ENCODE data around the gene TOX2. TPM values are rescaled to one million over a fixed set of nuclear protein-coding genes. Genes with fewer than 3 reads are reported as not detected.

TOX2 gene
- total and polyA plus RNA-seq, 2 of the 4 experiments (the other 2 are of a cell fraction): 1.3 to 17.5 TPM

DNA sequence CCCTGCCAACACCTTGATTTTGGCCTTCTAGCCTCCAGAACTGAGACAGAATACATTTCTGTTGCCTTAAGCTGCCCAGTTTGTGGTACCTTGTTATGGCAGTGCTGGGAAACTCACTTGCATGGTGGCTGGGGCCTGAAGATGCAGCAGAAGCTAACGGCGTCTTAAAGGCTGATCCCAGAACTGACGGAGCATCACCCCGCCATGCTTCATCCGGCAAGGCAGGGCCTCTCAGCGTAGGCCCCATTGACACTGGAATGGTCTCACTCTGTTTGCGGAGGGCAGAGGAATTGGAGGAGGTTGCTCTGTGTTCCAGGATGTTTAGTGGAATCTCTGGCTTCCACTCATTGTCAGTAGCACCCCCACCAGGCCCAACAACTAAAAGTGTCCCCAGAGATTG is 170.2 kb downstream of the TOX2 start:
- no peak for ATAC-seq (ENCODE audit: low read depth)

More for the DNA sequence above, 170.2 kb downstream of the TOX2 start:
- POLR2A ChIA-PET (ENCODE audit: unreplicated experiment): no interaction called here
- no peak for DNase-seq
- Histone ChIP-seq H3K23ac (ENCODE audit: low read depth, low read length) (no peak overlapping the region), H2AFZ (replicated peaks; ENCODE audit: low read length, poor library complexity) (no peak overlapping the region), H2AK9ac (replicated peaks; ENCODE audit: low read depth, low read length, poor library complexity) (no peak overlapping the region), H3K27me3 (ENCODE audit: control insufficient read depth, insufficient read depth, low read length) (no peaks in the 10 kb centered on the region), H3K9ac (ENCODE audit: low read depth, low read length) (no peak overlapping the region), H3K4me2 (ENCODE audit: low read depth, low read length) (no peak overlapping the region), H2BK20ac (ENCODE audit: low read depth, low read length) (no peak overlapping the region), H3K4ac (ENCODE audit: low read depth, low read length) (no peak overlapping the region), H3K4me1 (ENCODE audit: control insufficient read depth, insufficient read depth, low read length) (peaks cover 10% of the 10 kb centered on the region), H3K79me1 (ENCODE audit: low read depth in 1 of 2, low read length in 2 of 2) (no peaks in the 10 kb centered on the region), H2AK5ac (ENCODE audit: low read depth, low read length) (no peak overlapping the region), H3K14ac (replicated peaks; ENCODE audit: low read depth, low read length) (no peak overlapping the region), H4K20me1 (ENCODE audit: insufficient read depth, low read length) (no peaks in the 10 kb centered on the region), H3K56ac (ENCODE audit: extremely low read depth, insufficient read depth, low read length) (no peak overlapping the region), H4K91ac (ENCODE audit: insufficient read depth, low read depth, low read length) (no peak overlapping the region), H3K27ac (ENCODE audit: insufficient read depth, low read length) (no peak overlapping the region), H3K4me3 (ENCODE audit: insufficient read depth, low read depth, low read length) (no peak overlapping the region), H2BK15ac (ENCODE audit: low read depth, low read length) (no peak overlapping the region), H4K5ac (ENCODE audit: low read depth, low read length) (no peak overlapping the region), H2BK5ac (ENCODE audit: low read depth, low read length, poor library complexity, severe bottlenecking) (no peak overlapping the region), H3K9me3 (ENCODE audit: control insufficient read depth, insufficient read depth, low read length) (no peaks in the 10 kb centered on the region), H4K8ac (ENCODE audit: low read depth in 2 of 2, low read length in 2 of 2) (no peak overlapping the region), H3K18ac (ENCODE audit: low read depth, low read length) (no peak overlapping the region), H2BK120ac (ENCODE audit: low read depth, low read length) (no peak overlapping the region), H3K36me3 (ENCODE audit: control insufficient read depth, insufficient read depth, low read length) (no peaks in the 10 kb centered on the region), H3K9me1 (ENCODE audit: insufficient read depth, low read length) (peaks cover 4% of the 10 kb centered on the region)
- TF ChIP-seq SMC3 (IDR thresholded peaks at IDR 0.05; ENCODE audit: low read depth, low read length) (no peak), FOS (IDR thresholded peaks at IDR 0.05; ENCODE audit: low read depth, low read length) (no peak), POLR2A (IDR thresholded peaks at IDR 0.05; ENCODE audit: low read depth, low read length) (no peak)
- dilution Hi-C loops (cut with HindIII; ENCODE audit: low sequenced_read_pairs, unreplicated experiment): no loop called here
- BruUV-seq (replicated peaks): no TSS peak
- intact Hi-C loops (cut with micrococcal nuclease): loop anchor here (5.0 kb wide), 1 partner anchor 623 kb away; no protein-coding TSS in a partner anchor
- in situ Hi-C loops (cut with MboI; ENCODE audit: low sequenced_read_pairs): loop anchor here (5.0 kb wide), 2 partner anchors 333 to 548 kb away; no protein-coding TSS in a partner anchor
- CTCF ChIA-PET: no interaction called here
- 96% methylated on average over 5 of the region's 7 CpGs; no CpG with 5 or more reads in 1 of the 2 experiments for WGBS, 2 experiments (ENCODE audit: extremely low coverage in 2 of 2, insufficient read length in 1 of 2)

Data from IMR-90 (cell line).